ENCODE results near the gene BICDL2. TPM values are rescaled to one million over a fixed set of nuclear protein-coding genes. Genes with fewer than 3 reads are reported as not detected.

The BICDL2 gene
- polyA plus RNA-seq: 0.37 TPM in 1 of 2 replicates, not detected in the other
- not detected in 2 replicates for polyA minus RNA-seq

DNA sequence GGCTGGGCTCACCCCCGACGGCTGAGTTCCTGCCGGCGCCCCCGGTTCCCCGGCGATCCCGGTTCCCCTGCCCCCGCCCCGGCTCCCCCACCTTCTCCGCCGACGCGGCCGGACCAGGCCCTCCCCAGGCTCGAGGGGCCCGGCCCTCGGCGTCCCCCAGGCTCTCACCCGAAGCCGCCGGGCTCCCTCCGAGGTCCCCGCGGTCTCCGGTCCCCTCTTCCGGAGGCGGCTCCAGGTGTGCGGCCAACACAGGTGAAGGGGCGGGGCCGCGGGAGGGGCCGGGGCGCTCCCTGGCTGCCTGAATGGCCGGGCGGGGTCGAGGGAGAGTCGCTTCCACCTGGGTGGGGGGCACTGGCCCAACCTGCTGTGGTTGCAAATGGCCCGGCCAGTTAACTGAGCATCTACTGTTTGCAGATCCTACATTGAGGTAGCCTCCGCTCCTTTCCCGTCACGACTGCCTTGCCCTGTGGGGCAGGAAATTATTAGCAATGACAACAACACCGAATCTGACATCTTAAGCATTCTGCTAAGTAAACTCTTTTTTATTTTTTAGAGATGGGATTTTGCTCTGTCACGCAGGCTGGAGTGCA is at the start of gene BICDL2:
TSS of gene BICDL2 (minus strand) at position 219 of the 590 bp plus-strand sequence. CDS start 1,448 bp downstream, outside the sequence.
- Histone ChIP-seq H3K9ac (ENCODE audit: low read length) (no peak within 1 kb of the TSS), H3F3A (ENCODE audit: insufficient read depth, low read length, poor library complexity, severe bottlenecking) (no peaks in the 10 kb centered on the region), H3K79me2 (replicated peaks; ENCODE audit: insufficient read depth, low read length) (no peaks in the 10 kb centered on the region), H3K27ac (ENCODE audit: low read length) (no peak within 1 kb of the TSS), H3K9me3 (ENCODE audit: low read length) (no peaks in the 10 kb centered on the region), H3K9me2 (ENCODE audit: insufficient read depth, low read length) (no peaks in the 10 kb centered on the region), H4K20me1 (ENCODE audit: insufficient read depth) (no peaks in the 10 kb centered on the region), H3K27me3 (ENCODE audit: insufficient read depth, low read depth, low read length) (peaks cover 76% of the 10 kb centered on the region), H3K36me3 (ENCODE audit: insufficient read depth, low read length) (no peaks in the 10 kb centered on the region), H3K4me2 (ENCODE audit: low read length) (no peak within 1 kb of the TSS), H3K4me3 (ENCODE audit: low read length) (no peak within 1 kb of the TSS), H2AFZ (ENCODE audit: low read depth, low read length) (no peak within 1 kb of the TSS)
- TF ChIP-seq RAD21 (conservative IDR thresholded peaks at IDR 0.05): no peak
- no peak for TF ChIP-seq EP300 (conservative IDR thresholded peaks at IDR 0.05; ENCODE audit: poor library complexity, severe bottlenecking)
- TF ChIP-seq, protein P1, sequence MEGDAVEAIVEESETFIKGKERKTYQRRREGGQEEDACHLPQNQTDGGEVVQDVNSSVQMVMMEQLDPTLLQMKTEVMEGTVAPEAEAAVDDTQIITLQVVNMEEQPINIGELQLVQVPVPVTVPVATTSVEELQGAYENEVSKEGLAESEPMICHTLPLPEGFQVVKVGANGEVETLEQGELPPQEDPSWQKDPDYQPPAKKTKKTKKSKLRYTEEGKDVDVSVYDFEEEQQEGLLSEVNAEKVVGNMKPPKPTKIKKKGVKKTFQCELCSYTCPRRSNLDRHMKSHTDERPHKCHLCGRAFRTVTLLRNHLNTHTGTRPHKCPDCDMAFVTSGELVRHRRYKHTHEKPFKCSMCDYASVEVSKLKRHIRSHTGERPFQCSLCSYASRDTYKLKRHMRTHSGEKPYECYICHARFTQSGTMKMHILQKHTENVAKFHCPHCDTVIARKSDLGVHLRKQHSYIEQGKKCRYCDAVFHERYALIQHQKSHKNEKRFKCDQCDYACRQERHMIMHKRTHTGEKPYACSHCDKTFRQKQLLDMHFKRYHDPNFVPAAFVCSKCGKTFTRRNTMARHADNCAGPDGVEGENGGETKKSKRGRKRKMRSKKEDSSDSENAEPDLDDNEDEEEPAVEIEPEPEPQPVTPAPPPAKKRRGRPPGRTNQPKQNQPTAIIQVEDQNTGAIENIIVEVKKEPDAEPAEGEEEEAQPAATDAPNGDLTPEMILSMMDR (IDR thresholded peaks at IDR 0.05; ENCODE audit: poor library complexity, severe bottlenecking): no peak
- TF ChIP-seq POLR2AphosphoS5 (IDR thresholded peaks at IDR 0.05): no peak
- TF ChIP-seq EZH2 (IDR thresholded peaks at IDR 0.05; ENCODE audit: borderline replicate concordance, insufficient read depth, low read length, poor library complexity, severe bottlenecking): no peak
- TF ChIP-seq SMC3 (conservative IDR thresholded peaks at IDR 0.05; ENCODE audit: poor library complexity): no peak
- no peak for TF ChIP-seq TAF1 (IDR thresholded peaks at IDR 0.05; ENCODE audit: low read depth)
- TF ChIP-seq MXI1 (conservative IDR thresholded peaks at IDR 0.05; ENCODE audit: poor library complexity, severe bottlenecking): no peak
- no peak for TF ChIP-seq REST (IDR thresholded peaks at IDR 0.05; ENCODE audit: borderline replicate concordance)

- Histone ChIP-seq H3K4me3 (ENCODE audit: low read length) (no peak overlapping the region), H3K4me2 (ENCODE audit: low read length) (no peak overlapping the region), H3K36me3 (ENCODE audit: insufficient read depth, low read length) (no peaks in the 10 kb centered on the region), H3K9me2 (ENCODE audit: insufficient read depth, low read length) (no peaks in the 10 kb centered on the region), H3K27me3 (ENCODE audit: insufficient read depth, low read depth, low read length) (no peaks in the 10 kb centered on the region), H3K79me2 (replicated peaks; ENCODE audit: insufficient read depth, low read length) (no peaks in the 10 kb centered on the region), H4K20me1 (ENCODE audit: insufficient read depth) (no peaks in the 10 kb centered on the region), H3K9ac (ENCODE audit: low read length) (no peak overlapping the region), H3K9me3 (ENCODE audit: low read length) (no peaks in the 10 kb centered on the region), H3F3A (ENCODE audit: insufficient read depth, low read length, poor library complexity, severe bottlenecking) (no peaks in the 10 kb centered on the region), H3K27ac (ENCODE audit: low read length) (no peak overlapping the region), H2AFZ (ENCODE audit: low read depth, low read length) (no peak overlapping the region)
- no peak for TF ChIP-seq EP300 (conservative IDR thresholded peaks at IDR 0.05; ENCODE audit: poor library complexity, severe bottlenecking)
Measured at GRCh38 chr16:3085868-3086595, 49.3 kb upstream of the BICDL2 start.
